Upper lobe of left lung (tissue), 6 donors: ENCODE results near the gene AADACL3. TPM values are rescaled to one million over a fixed set of nuclear protein-coding genes. Genes with fewer than 3 reads are reported as not detected.

Source experiments
- ATAC-seq, 2 donors: fragments of 200-7000 bp; cut with Tn5 transposase; one replicate each; pipeline ENCODE4 v1.9.1; 2022; ENCODE audit warnings: mild to moderate bottlenecking in 2 of 2, moderate library complexity in 2 of 2; ENCODE audit not compliant: low FRiP score in 2 of 2
- DNase-seq, 2 donors: peaks; one replicate each; pipeline ENCODE4 v3.0.0-alpha.2; 2019 to 2020
- H3K27ac ChIP-seq, 4 donors: fragments of 200-600 bp; sonication (generic); one replicate each; pipeline ENCODE4 v1.5.1; 2016 to 2019
- H3K27me3 ChIP-seq, 4 donors: fragments of 200-600 bp; sonication (generic); one replicate each; pipeline ENCODE4 v1.5.1; 2017 to 2019
- H3K36me3 ChIP-seq, 4 donors: fragments of 200-600 bp; sonication (generic); one replicate each; pipeline ENCODE4 v1.5.1; 2016 to 2019
- H3K4me1 ChIP-seq, 4 donors: fragments of 200-600 bp; sonication (generic); one replicate each; pipeline ENCODE4 v1.5.1; 2018 to 2019
- H3K4me3 ChIP-seq, 4 donors: fragments of 200-600 bp; sonication (generic); one replicate each; pipeline ENCODE4 v1.5.1; 2017 to 2019; ENCODE audit warnings: mild to moderate bottlenecking in 2 of 4, moderate library complexity in 1 of 4
- H3K9me3 ChIP-seq, 4 donors: fragments of 200-600 bp; sonication (generic); one replicate each; pipeline ENCODE4 v1.5.1; 2018 to 2019
- CTCF ChIP-seq, 6 experiments: fragments of 450-650 bp in 4 of 6; fragments of 200-600 bp in 2 of 6; sonication (generic) in 2 of 6; IDR thresholded peaks; one replicate each; pipeline ENCODE4 v1.5.1; 2016 to 2019; ENCODE audit warnings: antibody characterized with exemption in 6 of 6
- EP300 ChIP-seq, 4 donors: sonication (generic); formaldehyde crosslinking; IDR thresholded peaks; one replicate each; pipeline ENCODE4 v1.5.1; 2017; ENCODE audit warnings: antibody characterized with exemption in 4 of 4, control low read depth in 2 of 4
- POLR2A ChIP-seq, 4 donors: fragments of 450-650 bp; IDR thresholded peaks; one replicate each; pipeline ENCODE4 v1.5.1; 2016 to 2017; ENCODE audit warnings: antibody characterized with exemption in 4 of 4, mild to moderate bottlenecking in 2 of 4
- POLR2AphosphoS5 ChIP-seq, 2 donors: sonication (generic); formaldehyde crosslinking; IDR thresholded peaks; one replicate each; pipeline ENCODE4 v1.5.1; 2017; ENCODE audit warnings: antibody characterized with exemption in 2 of 2
- WGBS, 2 donors: methylation state at CpG; one replicate each; pipeline ENCODE4 v1.1.5; 2017 to 2018; 5-methylcytosine and 5-hydroxymethylcytosine counted together
- total RNA-seq, 6 donors: library from RNA; depleted of rRNA in 4 of 6; stranded (reverse); fragments of >200 nt in 4 of 6; gene quantifications; one replicate each; pipeline versions ENCODE4 v1.1.0 to v1.2.1, GENCODE V29; 2016 to 2021
- donor health status: DM: no; HTN: no; CAD: no; lungs with moderate emphysema.
- donor health status: DM: no; HTN: yes; CAD: no; lungs with severe emphysema.

Gene AADACL3
- total RNA-seq, 6 donors from 2014 or later: not detected

GRCh38 chr1:12748778-12749355 lies 33.0 kb downstream of the AADACL3 start:
- no peak overlapping the region for H3K27ac ChIP-seq
- H3K27me3 ChIP-seq: no peaks in the 10 kb centered on the region
- no peaks in the 10 kb centered on the region for H3K4me1 ChIP-seq
- DNase-seq: no peak
- no peaks in the 10 kb centered on the region for H3K36me3 ChIP-seq
- ATAC-seq: no peak
- H3K4me3 ChIP-seq: no peak overlapping the region
- TF ChIP-seq CTCF (IDR thresholded peaks at IDR 0.05) (no peak), POLR2A (IDR thresholded peaks at IDR 0.05) (no peak), POLR2AphosphoS5 (IDR thresholded peaks at IDR 0.05) (no peak), EP300 (IDR thresholded peaks at IDR 0.05) (no peak)
- H3K9me3 ChIP-seq: peaks cover 7 to 20% (median 16%) of the 10 kb centered on the region in 4 donors

- Histone ChIP-seq H3K4me1 (no peaks in the 10 kb centered on the region), H3K9me3 (peaks cover under 1 to 5% (median 3%) of the 10 kb centered on the region in 4 donors), H3K36me3 (no peaks in the 10 kb centered on the region), H3K4me3 (no peak overlapping the region), H3K27ac (no peak overlapping the region), H3K27me3 (no peaks in the 10 kb centered on the region)
- DNase-seq (no peak), ATAC-seq (no peak)
- no peak for TF ChIP-seq POLR2AphosphoS5 (IDR thresholded peaks at IDR 0.05)
- no peak for TF ChIP-seq CTCF (IDR thresholded peaks at IDR 0.05)
- no peak for TF ChIP-seq POLR2A (IDR thresholded peaks at IDR 0.05)
- no peak for TF ChIP-seq EP300 (IDR thresholded peaks at IDR 0.05)
- 79 to 85% methylated on average over 4 of the region's 4 CpGs for WGBS, 2 donors
These were observed 38.8 kb downstream of the AADACL3 start for GRCh38 chr1:12754738-12755137.

- Histone ChIP-seq H3K27ac (no peak overlapping the region), H3K4me3 (no peak overlapping the region), H3K36me3 (no peaks in the 10 kb centered on the region), H3K27me3 (no peaks in the 10 kb centered on the region), H3K9me3 (no peaks in the 10 kb centered on the region), H3K4me1 (no peaks in the 10 kb centered on the region)
- WGBS, 2 donors: 60 to 70% methylated on average over 2 of the region's 2 CpGs
- no peak for DNase-seq
- no peak for TF ChIP-seq POLR2A (IDR thresholded peaks at IDR 0.05)
- no peak for TF ChIP-seq CTCF (IDR thresholded peaks at IDR 0.05)
- no peak for TF ChIP-seq EP300 (IDR thresholded peaks at IDR 0.05)
- TF ChIP-seq POLR2AphosphoS5 (IDR thresholded peaks at IDR 0.05): no peak
- no peak for ATAC-seq
These were observed 40.4 kb downstream of the AADACL3 start for GRCh38 chr1:12756273-12756672.

- DNase-seq (no peak), ATAC-seq (no peak)
- Histone ChIP-seq H3K27ac (no peak overlapping the region), H3K4me1 (no peaks in the 10 kb centered on the region), H3K9me3 (no peaks in the 10 kb centered on the region), H3K36me3 (no peaks in the 10 kb centered on the region), H3K4me3 (no peak overlapping the region), H3K27me3 (no peaks in the 10 kb centered on the region)
- WGBS, 2 donors: 80 to 87% methylated on average over 3 to 6 of the region's 6 CpGs
- TF ChIP-seq POLR2A (IDR thresholded peaks at IDR 0.05) (no peak), POLR2AphosphoS5 (IDR thresholded peaks at IDR 0.05) (no peak), CTCF (IDR thresholded peaks at IDR 0.05) (no peak), EP300 (IDR thresholded peaks at IDR 0.05) (no peak)
These were observed 41.0 kb downstream of the AADACL3 start for GRCh38 chr1:12756768-12757413.

GRCh38 chr1:12757836-12758235 lies 41.9 kb downstream of the AADACL3 start:
- Histone ChIP-seq H3K27ac (no peak overlapping the region), H3K4me1 (no peaks in the 10 kb centered on the region), H3K36me3 (no peaks in the 10 kb centered on the region), H3K27me3 (no peaks in the 10 kb centered on the region), H3K9me3 (no peaks in the 10 kb centered on the region), H3K4me3 (no peak overlapping the region)
- 47 to 74% methylated on average over 6 of the region's 6 CpGs for WGBS, 2 donors
- no peak for ATAC-seq
- TF ChIP-seq EP300 (IDR thresholded peaks at IDR 0.05): no peak
- TF ChIP-seq CTCF (IDR thresholded peaks at IDR 0.05): no peak
- no peak for TF ChIP-seq POLR2AphosphoS5 (IDR thresholded peaks at IDR 0.05)
- no peak for TF ChIP-seq POLR2A (IDR thresholded peaks at IDR 0.05)
- DNase-seq: no peak
